SK-N-SH (cell line): ENCODE results near the gene DSCAM. TPM values are rescaled to one million over a fixed set of nuclear protein-coding genes. Genes with fewer than 3 reads are reported as not detected.
A peak's percentile ranks its signal among the peaks of the same experiment; 100 is the strongest.

ENCODE experiments used
- CTCF ChIA-PET: fragments of 300-600, 350-600 bp; formaldehyde crosslinking; extraction: SDS; loops from one replicate; lab custom pipeline; 2021; lab: Yijun Ruan, JAX
- POLR2A ChIA-PET: fragments of 350-600 bp; sonication (Branson Sonifier 250); formaldehyde crosslinking; extraction: SDS; loops from one replicate; lab custom pipeline; 2020; ENCODE audit warnings: antibody characterized with exemption, inconsistent platforms; lab: Yijun Ruan, JAX
- DNase-seq: peaks from one replicate; pipeline ENCODE4 v3.0.0; 2012
- H2AFZ ChIP-seq: fragments of 200-600 bp; sonication (generic); 2 replicates; pipeline ENCODE4 v1.8.1; 2016; ENCODE audit warnings: antibody characterized with exemption, mild to moderate bottlenecking, low read depth
- H3F3A ChIP-seq: fragments of 200-600 bp; sonication (generic); replicated peaks from 2 replicates; pipeline ENCODE3; 2016; ENCODE audit warnings: antibody characterized with exemption, mild to moderate bottlenecking; ENCODE audit not compliant: insufficient read depth
- H3K27ac ChIP-seq, 2 experiments: fragments of 200-500 bp in 1 of 2; fragments of 200-600 bp in 1 of 2; sonication (Bioruptor generic) in 1 of 2; sonication (generic), shearing (Covaris generic) in 1 of 2; 2 replicates each; pipeline versions ENCODE4 v1.5.1 to v1.6.1; 2014 to 2016; ENCODE audit warnings: low read depth in 2 of 2, inconsistent platforms in 1 of 2, low read length in 1 of 2, mild to moderate bottlenecking in 1 of 2, mixed read lengths in 1 of 2
- H3K27me3 ChIP-seq: fragments of 200-600 bp; sonication (generic), shearing (Covaris generic); 2 replicates; pipeline ENCODE4 v1.6.1; 2016; ENCODE audit warnings: mixed run types; ENCODE audit not compliant: insufficient read depth
- H3K36me3 ChIP-seq, 2 experiments: fragments of 200-500 bp in 1 of 2; fragments of 200-600 bp in 1 of 2; sonication (Bioruptor generic) in 1 of 2; sonication (generic) in 1 of 2; replicated peaks in 1 of 2; 2 replicates each; pipeline versions ENCODE3 to v1.5.1; 2014 to 2016; ENCODE audit warnings: low read length in 1 of 2, mild to moderate bottlenecking in 1 of 2; ENCODE audit not compliant: insufficient read depth in 2 of 2, control insufficient read depth in 1 of 2
- H3K4me1 ChIP-seq, 2 experiments: fragments of 200-500 bp in 1 of 2; fragments of 200-600 bp in 1 of 2; sonication (Bioruptor generic) in 1 of 2; sonication (generic), shearing (Covaris generic) in 1 of 2; 2 replicates each; pipeline versions ENCODE4 v1.5.1 to v1.6.1; 2014 to 2016; ENCODE audit warnings: low read depth in 1 of 2, low read length in 1 of 2, mixed run types in 1 of 2; ENCODE audit not compliant: insufficient read depth in 2 of 2, control insufficient read depth in 1 of 2
- H3K4me2 ChIP-seq: fragments of 200-600 bp; sonication (generic), shearing (Covaris generic); 2 replicates; pipeline ENCODE4 v1.6.1; 2017; ENCODE audit warnings: mixed run types
- H3K4me3 ChIP-seq, 2 experiments: fragments of 200-500 bp in 1 of 2; fragments of 200-600 bp in 1 of 2; sonication (Bioruptor generic) in 1 of 2; sonication (generic), shearing (Covaris generic) in 1 of 2; 2 replicates each; pipeline versions ENCODE4 v1.5.1 to v1.8.1; 2014 to 2016; ENCODE audit warnings: low read depth in 2 of 2, inconsistent platforms in 1 of 2, low read length in 1 of 2, mild to moderate bottlenecking in 1 of 2, mixed read lengths in 1 of 2, moderate library complexity in 1 of 2
- H3K79me2 ChIP-seq: fragments of 200-600 bp; sonication (generic); 2 replicates; pipeline ENCODE4 v1.8.1; 2017; ENCODE audit warnings: mild to moderate bottlenecking; ENCODE audit not compliant: insufficient read depth
- H3K9ac ChIP-seq: fragments of 200-600 bp; sonication (generic); 2 replicates; pipeline ENCODE4 v1.6.1; 2017; ENCODE audit warnings: mixed run types
- H3K9me2 ChIP-seq: fragments of 200-600 bp; sonication (generic); 2 replicates; pipeline ENCODE4 v1.6.1; 2017; ENCODE audit warnings: mixed run types
- H3K9me3 ChIP-seq: fragments of 200-600 bp; sonication (generic); 2 replicates; pipeline ENCODE4 v1.6.1; 2017; ENCODE audit warnings: mixed run types, mild to moderate bottlenecking, moderate library complexity
- H4K20me1 ChIP-seq: fragments of 200-600 bp; sonication (generic); 2 replicates; pipeline ENCODE4 v1.6.1; 2017; ENCODE audit warnings: mild to moderate bottlenecking, mixed run types; ENCODE audit not compliant: insufficient read depth
- CTCF ChIP-seq: fragments of 200-600 bp; sonication (generic); IDR thresholded peaks from 2 replicates; pipeline ENCODE4 v1.6.1; 2017; ENCODE audit warnings: antibody characterized with exemption, mild to moderate bottlenecking, moderate library complexity
- EZH2phosphoT487 ChIP-seq: fragments of 200-600 bp; sonication (generic); IDR thresholded peaks from 2 replicates; pipeline ENCODE4 v1.6.1; 2017; ENCODE audit warnings: low read depth, mixed run types, mild to moderate bottlenecking, antibody characterized with exemption, moderate library complexity, borderline replicate concordance
- MAX ChIP-seq: IDR thresholded peaks from 2 replicates; pipeline ENCODE4 v1.4.0; 2012; ENCODE audit warnings: low read depth
- MEF2A ChIP-seq: IDR thresholded peaks from 2 replicates; pipeline ENCODE4 v1.4.0; 2012; ENCODE audit warnings: low read depth, borderline replicate concordance
- MXI1 ChIP-seq: IDR thresholded peaks from 2 replicates; pipeline ENCODE4 v1.6.1; 2012; ENCODE audit warnings: mild to moderate bottlenecking, low read depth, low read length, improper control_type of control experiment
- RAD21 ChIP-seq: IDR thresholded peaks from 2 replicates; pipeline ENCODE4 v1.6.1; 2012; ENCODE audit warnings: mild to moderate bottlenecking, low read length
- RCOR1 ChIP-seq: fragments of 150-350 bp; IDR thresholded peaks from 2 replicates; pipeline ENCODE4 v1.6.1; 2017; ENCODE audit warnings: antibody characterized with exemption, low read length
- REST ChIP-seq: IDR thresholded peaks from 2 replicates; pipeline ENCODE4 v1.6.1; 2012; ENCODE audit warnings: mild to moderate bottlenecking, low read depth, low read length, moderate library complexity
- RXRA ChIP-seq: IDR thresholded peaks from 2 replicates; pipeline ENCODE4 v1.4.0; 2012; ENCODE audit warnings: low read depth, mild to moderate bottlenecking, borderline replicate concordance
- SIN3A ChIP-seq: IDR thresholded peaks from 2 replicates; pipeline ENCODE4 v1.6.1; 2012; ENCODE audit warnings: low read depth, mild to moderate bottlenecking, low read length, moderate library complexity, borderline replicate concordance
- SMC3 ChIP-seq: IDR thresholded peaks from 2 replicates; pipeline ENCODE4 v1.6.1; 2012; ENCODE audit warnings: low read depth, low read length, improper control_type of control experiment
- TAF1 ChIP-seq: IDR thresholded peaks from 2 replicates; pipeline ENCODE4 v1.6.1; 2012; ENCODE audit warnings: low read depth, mild to moderate bottlenecking, low read length, moderate library complexity, borderline replicate concordance
- TEAD4 ChIP-seq: IDR thresholded peaks from 2 replicates; pipeline ENCODE4 v1.4.0; 2012; ENCODE audit warnings: mild to moderate bottlenecking, borderline replicate concordance; ENCODE audit not compliant: insufficient read depth
- YY1 ChIP-seq: IDR thresholded peaks from 2 replicates; pipeline ENCODE4 v1.4.0; 2012; ENCODE audit warnings: low read depth, mild to moderate bottlenecking
- WGBS: methylation state at CpG from one replicate; pipeline ENCODE4 v1.1.6; 2017; ENCODE audit warnings: low lambda C conversion rate; 5-methylcytosine and 5-hydroxymethylcytosine counted together
- polyA plus RNA-seq, 3 experiments: library from polyadenylated mRNA; depleted of rRNA; stranded (reverse); fragments of >200 nt; gene quantifications; 2 replicates each; pipeline ENCODE4 v1.2.3, GENCODE V29; 2012

DSCAM gene
- polyA plus RNA-seq, 1 of the 3 experiments (the other 2 are of a cell fraction): not detected

GRCh38 chr21:40386294-40386911, 460.6 kb downstream of the DSCAM start:
- Histone ChIP-seq H3F3A (no peaks in the 10 kb centered on the region), H3K79me2 (no peaks in the 10 kb centered on the region), H3K4me2 (no peak overlapping the region), H3K4me1 (no peaks in the 10 kb centered on the region; a peak in 1 of 4 replicates), H3K27me3 (no peaks in the 10 kb centered on the region), H3K4me3 (peak overlapping the region in 1 of 2 experiments; percentile 10; a peak in 1 of 4 replicates), H3K9me3 (no peaks in the 10 kb centered on the region), H3K9me2 (no peaks in the 10 kb centered on the region), H2AFZ (no peak overlapping the region), H3K9ac (no peak overlapping the region), H3K36me3 (no peaks in the 10 kb centered on the region), H4K20me1 (no peaks in the 10 kb centered on the region), H3K27ac (no peak overlapping the region)
- ChIA-PET POLR2A (no interaction called here), CTCF (interaction anchor here (0.6 to 4.4 kb wide), 77 partner anchors 10 to 682 kb away, joined by 3 to 61 read pairs (median 5); no protein-coding TSS in a partner anchor)
- 3% methylated on average over 20 of the region's 23 CpGs for WGBS
- DNase-seq: peak; percentile 78
- TF ChIP-seq RAD21 (peak; percentile 83), RCOR1 (no peak), SMC3 (peak; percentile 79; the same call in 1 of the 2 replicates), MXI1 (peak; percentile 16; the same call in 1 of the 2 replicates), CTCF (peak; percentile 42)

- no peaks in the 10 kb centered on the region for H3F3A ChIP-seq
- H3K36me3 ChIP-seq: no peaks in the 10 kb centered on the region
- no peak for DNase-seq
- no peaks in the 10 kb centered on the region for H4K20me1 ChIP-seq
- POLR2A ChIA-PET: no interaction called here
- no peak for TF ChIP-seq RXRA
- no peak for TF ChIP-seq MEF2A
- no peak for TF ChIP-seq SMC3
- TF ChIP-seq, all 33 proteins: peak for 0
- no peak overlapping the region for H2AFZ ChIP-seq
- CTCF ChIA-PET: interaction anchor here (0.6 to 4.4 kb wide), 68 partner anchors 10 to 512 kb away, joined by 3 to 61 read pairs (median 6); no protein-coding TSS in a partner anchor
- H3K9me2 ChIP-seq: no peaks in the 10 kb centered on the region
- no peak overlapping the region for H3K27ac ChIP-seq
- H3K4me2 ChIP-seq: no peak overlapping the region
- no peaks in the 10 kb centered on the region for H3K79me2 ChIP-seq
- no peaks in the 10 kb centered on the region; a peak in 1 of 4 replicates for H3K4me1 ChIP-seq
- H3K9me3 ChIP-seq: no peaks in the 10 kb centered on the region
- H3K27me3 ChIP-seq: no peaks in the 10 kb centered on the region
- no peak overlapping the region for H3K9ac ChIP-seq
- no peak overlapping the region for H3K4me3 ChIP-seq
- 44% methylated on average over 6 of the region's 6 CpGs for WGBS
Measured at GRCh38 chr21:40385883-40386282, 461.1 kb downstream of the DSCAM start.

GRCh38 chr21:40383951-40384350, 463.0 kb downstream of the DSCAM start:
- POLR2A ChIA-PET: no interaction called here
- no peaks in the 10 kb centered on the region for H3K27me3 ChIP-seq

More at GRCh38 chr21:40383951-40384350, 463.0 kb downstream of the DSCAM start:
- 39% methylated on average over 5 of the region's 5 CpGs for WGBS
- Histone ChIP-seq H3K79me2 (no peaks in the 10 kb centered on the region), H2AFZ (no peak overlapping the region), H3F3A (no peaks in the 10 kb centered on the region), H3K36me3 (no peaks in the 10 kb centered on the region), H3K4me3 (no peak overlapping the region), H3K9me3 (no peaks in the 10 kb centered on the region), H3K27ac (no peak overlapping the region), H3K9ac (no peak overlapping the region)
- CTCF ChIA-PET: interaction anchor here (1.0 to 4.4 kb wide), 4 partner anchors 33 to 241 kb away, joined by 3 to 49 read pairs (median 14); no protein-coding TSS in a partner anchor
- TF ChIP-seq YY1 (no peak), RCOR1 (no peak), TEAD4 (no peak), SIN3A (no peak), MXI1 (no peak), MAX (no peak), REST (no peak), EZH2phosphoT487 (no peak), TAF1 (no peak)
- TF ChIP-seq, all 33 proteins: peak for 0
- Histone ChIP-seq H3K4me1 (no peaks in the 10 kb centered on the region; a peak in 1 of 4 replicates), H3K9me2 (no peaks in the 10 kb centered on the region), H3K4me2 (no peak overlapping the region), H4K20me1 (no peaks in the 10 kb centered on the region)
- peak; percentile 15 for DNase-seq
